CD4-positive, alpha-beta T cell (primary cell): Measurements from ENCODE around the gene LTB4R2. TPM values are rescaled to one million over a fixed set of nuclear protein-coding genes. Genes with fewer than 3 reads are reported as not detected.

Experiments used
- ATAC-seq: fragments of 200-7000 bp; cut with Tn5 transposase; one replicate; pipeline ENCODE4 v1.10.0; 2022; ENCODE audit warnings: mild to moderate bottlenecking; ENCODE audit not compliant: poor library complexity
- CTCF ChIA-PET: fragments of 350-600 bp; sonication (Branson Sonifier 250); formaldehyde crosslinking; loops from one replicate; lab custom pipeline; 2021; ENCODE audit warnings: antibody characterized with exemption, inconsistent platforms; lab: Charles Lee
- POLR2A ChIA-PET: fragments of 350-600 bp; sonication (Branson Sonifier 250); formaldehyde crosslinking; loops from one replicate; lab custom pipeline; 2021; ENCODE audit warnings: antibody characterized with exemption, inconsistent platforms; lab: Charles Lee
- DNase-seq, 14 experiments: peaks; one replicate each; pipeline ENCODE4 v3.0.0-alpha.2; 2013 to 2020; ENCODE audit warnings: mixed read lengths in 2 of 14
- H3K27ac ChIP-seq, 2 donors: one replicate each; pipeline versions ENCODE4 v1.5.1 to v1.7.0; 2013; ENCODE audit warnings: low read length in 2 of 2, low read depth in 1 of 2, mild to moderate bottlenecking in 1 of 2
- H3K27me3 ChIP-seq, 2 experiments: 1 replicate in 1 of 2; 2 replicates in 1 of 2; pipeline versions ENCODE4 v1.6.1 to v1.7.0; 2013; ENCODE audit warnings: low read length in 2 of 2, control low read depth in 1 of 2, mild to moderate bottlenecking in 1 of 2, moderate library complexity in 1 of 2; ENCODE audit not compliant: insufficient read depth in 2 of 2, control insufficient read depth in 1 of 2
- H3K36me3 ChIP-seq: one replicate; pipeline ENCODE4 v1.6.1; 2013; ENCODE audit warnings: low read length, control low read depth; ENCODE audit not compliant: insufficient read depth
- H3K4me1 ChIP-seq: one replicate; pipeline ENCODE4 v1.6.1; 2013; ENCODE audit warnings: low read length, control low read depth; ENCODE audit not compliant: insufficient read depth
- H3K4me3 ChIP-seq: one replicate; pipeline ENCODE4 v1.5.1; 2013; ENCODE audit warnings: mild to moderate bottlenecking, low read length, moderate library complexity
- H3K9me3 ChIP-seq, 2 experiments: 1 replicate in 1 of 2; 2 replicates in 1 of 2; pipeline versions ENCODE4 v1.6.1 to v1.7.0; 2013; ENCODE audit warnings: low read length in 2 of 2, mild to moderate bottlenecking in 2 of 2, control low read depth in 1 of 2, moderate library complexity in 1 of 2; ENCODE audit not compliant: control insufficient read depth in 1 of 2, insufficient read depth in 1 of 2
- H3K27ac Mint-ChIP-seq: one replicate; pipeline ENCODE4 v1.8.0; 2020; ENCODE audit warnings: mixed read lengths
- H3K27me3 Mint-ChIP-seq: one replicate; pipeline ENCODE4 v1.8.0; 2021; ENCODE audit warnings: mixed read lengths
- H3K36me3 Mint-ChIP-seq: one replicate; pipeline ENCODE4 v1.8.0; 2021; ENCODE audit warnings: low read depth, mixed read lengths
- H3K4me1 Mint-ChIP-seq: one replicate; pipeline ENCODE4 v1.8.0; 2021; ENCODE audit warnings: low read depth, mixed read lengths
- H3K4me3 Mint-ChIP-seq: one replicate; pipeline ENCODE4 v1.8.0; 2020; ENCODE audit warnings: mild to moderate bottlenecking, mixed read lengths
- H3K9me3 Mint-ChIP-seq: one replicate; pipeline ENCODE4 v1.8.0; 2020; ENCODE audit warnings: mixed read lengths
- CTCF ChIP-seq: fragments of 200-600 bp; IDR thresholded peaks from one replicate; pipeline ENCODE4 v1.8.0; 2022; ENCODE audit warnings: antibody characterized with exemption, mild to moderate bottlenecking
- intact Hi-C, 2 experiments: fragments of 100-400 bp; cut with DNase I in 1 of 2; cut with micrococcal nuclease in 1 of 2; formaldehyde crosslinking; loops; one replicate each; pipeline versions ENCODE4 v1.15.1 to v1.9.0; 2023 to 2025; cut with DNase I, micrococcal nuclease
- total RNA-seq, 174 experiments: library from RNA in 2 of 174; stranded (reverse) in 2 of 174; gene quantifications; one replicate each; pipeline ENCODE4 v1.2.3 and lab custom pipeline; 2021 to 2026

LTB4R2 gene
- total RNA-seq, 2 experiments from 2014 or later, result 16.4 to 18.2 TPM

DNA sequence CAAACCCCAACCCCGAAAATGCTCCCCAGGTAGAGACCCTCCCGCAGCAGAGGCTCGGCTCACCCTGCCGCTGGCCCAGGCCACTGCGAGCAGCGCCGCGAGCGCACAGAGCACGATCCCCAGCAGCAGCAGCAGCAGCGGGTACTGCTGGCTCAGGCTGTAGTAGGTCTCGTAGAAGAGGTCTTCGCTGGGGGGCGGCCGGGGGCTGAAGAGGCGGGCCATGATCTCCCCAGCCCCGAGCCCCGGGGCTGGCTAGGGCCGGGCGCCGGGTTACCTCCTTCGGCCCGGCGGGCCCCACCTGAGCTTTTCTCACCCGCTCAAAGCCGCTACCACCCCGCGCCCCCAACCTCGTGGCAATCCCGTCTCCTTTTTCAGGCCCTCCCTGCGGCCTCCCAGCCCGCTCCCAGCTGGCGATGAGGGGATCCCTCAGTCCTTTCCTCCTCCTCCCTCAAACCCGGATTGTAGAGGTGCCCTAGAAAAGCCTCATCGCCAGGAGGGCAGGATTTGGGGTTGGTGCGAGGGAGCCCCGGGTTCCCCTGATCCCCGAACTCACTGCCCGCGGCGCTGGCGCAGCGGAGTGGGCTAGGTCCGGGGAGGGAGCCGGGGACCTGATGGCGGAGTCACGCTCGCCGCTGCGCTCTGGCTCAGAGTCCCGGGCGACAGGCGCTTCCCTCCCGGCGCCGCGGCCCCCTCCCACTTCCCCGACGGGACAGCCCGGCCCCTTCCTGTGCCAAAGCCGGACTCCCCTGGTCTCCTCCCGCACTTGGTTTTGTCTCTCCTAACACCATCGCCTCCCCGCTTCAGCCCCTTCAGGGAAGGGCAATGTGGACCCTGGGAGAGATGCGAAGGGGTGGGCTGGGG, 24.7 kb downstream of the LTB4R2 start, which contains the start of gene ADCY4:
Gene ADCY4, minus strand, starts transcription at position 641 of the 861 bp plus-strand sequence. Its CDS starts 419 bp downstream, at position 222.
- intact Hi-C loops, result loop anchor here in 1 of 2 experiments (10.0 kb wide), 1 partner anchor 340 kb away; no protein-coding TSS in a partner anchor
- CTCF ChIA-PET, result interaction anchor here (1.1 to 4.1 kb wide), 6 partner anchors 9 to 102 kb away, joined by 3 to 89 read pairs (median 8); partner anchors contain the start of genes CBLN3 and KHNYN
- Mint-ChIP-seq H3K4me1 (peaks cover 64% of the 10 kb centered on the region), H3K27ac (no peak within 1 kb of the TSS), H3K9me3 (no peaks in the 10 kb centered on the region), H3K27me3 (peaks cover 49% of the 10 kb centered on the region), H3K36me3 (peaks cover 41% of the 10 kb centered on the region), H3K4me3 (peak within 1 kb of the TSS; percentile 78)
- Histone ChIP-seq H3K9me3 (no peaks in the 10 kb centered on the region), H3K27me3 (peaks cover 26 to 27% of the 10 kb centered on the region in 2 experiments), H3K36me3 (peaks cover 13% of the 10 kb centered on the region), H3K4me1 (peaks cover 80% of the 10 kb centered on the region), H3K4me3 (peak within 1 kb of the TSS; percentile 2), H3K27ac (no peak within 1 kb of the TSS)
- no peak for TF ChIP-seq CTCF
- DNase-seq, result peak in 5 of 14 experiments; percentile 21 to 59 (median 41)
- POLR2A ChIA-PET, result interaction anchor here (1.9 to 11.3 kb wide), 4 partner anchors 7 to 108 kb away, joined by 4 to 270 read pairs (median 15); partner anchors contain the start of genes CBLN3, KHNYN, LTB4R and SDR39U1
- ATAC-seq, result no peak

- Histone ChIP-seq H3K27me3 (peaks cover 26 to 27% of the 10 kb centered on the region in 2 experiments), H3K36me3 (peaks cover 13% of the 10 kb centered on the region), H3K4me1 (peaks cover 82% of the 10 kb centered on the region), H3K4me3 (no peak overlapping the region), H3K27ac (no peak overlapping the region), H3K9me3 (no peaks in the 10 kb centered on the region)
- ATAC-seq (no peak), DNase-seq (no peak)
- Mint-ChIP-seq H3K4me3 (peak overlapping the region; percentile 60), H3K27me3 (peaks cover 39% of the 10 kb centered on the region), H3K36me3 (peaks cover 45% of the 10 kb centered on the region), H3K27ac (no peak overlapping the region), H3K9me3 (no peaks in the 10 kb centered on the region), H3K4me1 (peaks cover 61% of the 10 kb centered on the region)
- CTCF ChIA-PET, result interaction anchor here (1.2 to 3.7 kb wide), 2 partner anchors 101 kb away, joined by 3 to 64 read pairs; no protein-coding TSS in a partner anchor
- POLR2A ChIA-PET, result interaction anchor here (2.1 to 11.3 kb wide), 2 partner anchors 24 to 97 kb away, joined by 4 to 270 read pairs; partner anchors contain the start of genes CBLN3, KHNYN and LTB4R
- intact Hi-C loops, result loop anchor here in 1 of 2 experiments (10.0 kb wide), 1 partner anchor 339 kb away; no protein-coding TSS in a partner anchor
- no peak for TF ChIP-seq CTCF
Measured at GRCh38 chr14:24335461-24336171, 25.7 kb downstream of the LTB4R2 start.
